Transverse colon (tissue), 4 donors: ENCODE results near the gene PPP4C. TPM values are rescaled to one million over a fixed set of nuclear protein-coding genes. Genes with fewer than 3 reads are reported as not detected.
A peak's percentile ranks its signal among the peaks of the same experiment; 100 is the strongest.

ENCODE experiments used
- DNase-seq: peaks from one replicate; pipeline ENCODE4 v3.0.0-alpha.2; 2019
- H3K27ac ChIP-seq, 4 donors: fragments of 200-600 bp; sonication (generic); 2 replicates each; pipeline ENCODE4 v1.5.1; 2016 to 2018; ENCODE audit warnings: inconsistent platforms in 4 of 4
- H3K27me3 ChIP-seq: fragments of 200-600 bp; sonication (generic); 2 replicates; pipeline ENCODE4 v1.5.1; 2017; ENCODE audit warnings: inconsistent platforms
- H3K36me3 ChIP-seq, 4 donors: fragments of 200-600 bp; sonication (generic); 2 replicates each; pipeline ENCODE4 v1.5.1; 2017 to 2019; ENCODE audit warnings: inconsistent platforms in 4 of 4
- H3K4me1 ChIP-seq, 4 donors: fragments of 200-600 bp; sonication (generic); 2 replicates each; pipeline ENCODE4 v1.5.1; 2017 to 2020; ENCODE audit warnings: inconsistent platforms in 4 of 4
- H3K4me3 ChIP-seq, 4 donors: fragments of 200-600 bp; sonication (generic); 1 replicate in 1 of 4; 2 replicates in 3 of 4; pipeline versions ENCODE4 v1.5.1 to v1.6.1; 2017 to 2019; ENCODE audit warnings: inconsistent platforms in 4 of 4
- H3K9me3 ChIP-seq, 2 donors: fragments of 200-600 bp; sonication (generic); 2 replicates each; pipeline ENCODE4 v1.5.1; 2017 to 2019; ENCODE audit warnings: inconsistent platforms in 2 of 2
- CTCF ChIP-seq, 5 experiments: fragments of 200-600 bp in 3 of 5; fragments of 450-650 bp in 2 of 5; sonication (generic) in 3 of 5; IDR thresholded peaks; 1 replicate in 2 of 5; 2 replicates in 3 of 5; pipeline ENCODE4 v1.5.1; 2016 to 2017; ENCODE audit warnings: antibody characterized with exemption in 5 of 5, inconsistent platforms in 3 of 5, mild to moderate bottlenecking in 2 of 5, moderate library complexity in 1 of 5
- EP300 ChIP-seq: sonication (generic); formaldehyde crosslinking; IDR thresholded peaks from one replicate; pipeline ENCODE4 v1.6.1; 2017; ENCODE audit warnings: antibody characterized with exemption, low read depth
- POLR2A ChIP-seq: fragments of 450-650 bp; IDR thresholded peaks from one replicate; pipeline ENCODE4 v1.6.1; 2016; ENCODE audit warnings: antibody characterized with exemption, mild to moderate bottlenecking, moderate library complexity
- POLR2AphosphoS5 ChIP-seq, 3 donors: sonication (generic); formaldehyde crosslinking; IDR thresholded peaks; one replicate each; pipeline ENCODE4 v1.6.1; 2016; ENCODE audit warnings: antibody characterized with exemption in 3 of 3
- WGBS, 2 donors: methylation state at CpG; one replicate each; pipeline ENCODE4 v1.1.5; 2018; ENCODE audit warnings: low coverage in 1 of 2; 5-methylcytosine and 5-hydroxymethylcytosine counted together
- in situ Hi-C, 4 donors: fragments of 200-750 bp; cut with MboI; loops; one replicate each; pipeline versions ENCODE4 v1.15.0 to v1.15.1; 2017; ENCODE audit warnings: low sequenced_read_pairs in 3 of 4, low pct_ligation_motif_present in 1 of 4, low pct_unique_long_range_greater_than_20kb in 1 of 4
- intact Hi-C: fragments of 100-400 bp; cut with DNase I; formaldehyde crosslinking; loops from one replicate; pipeline ENCODE4 v1.15.1; 2023; ENCODE audit warnings: low total_unique reads
- total RNA-seq, 4 donors: library from RNA; depleted of rRNA; stranded (reverse); fragments of >200 nt; gene quantifications; one replicate each; pipeline ENCODE4 v1.1.0, GENCODE V29; 2016

Gene PPP4C
- total RNA-seq, 4 donors from 2014 or later = 17.7 to 92.3 (median 74.3) TPM

- H3K27me3 ChIP-seq = peaks cover 34% of the 10 kb centered on the region
- H3K27ac ChIP-seq = no peak overlapping the region
- 14 to 19% methylated on average over 4 to 5 of the region's 5 CpGs for WGBS, 2 donors
- no peaks in the 10 kb centered on the region for H3K36me3 ChIP-seq
- no peaks in the 10 kb centered on the region for H3K4me1 ChIP-seq
- no peak overlapping the region for H3K4me3 ChIP-seq
- TF ChIP-seq POLR2A = no peak
- TF ChIP-seq POLR2AphosphoS5 (IDR thresholded peaks at IDR 0.05) = no peak
- TF ChIP-seq CTCF (IDR thresholded peaks at IDR 0.05) = peak in 3 of 5 experiments; percentile 31 to 48 (median 36)
- no peak for DNase-seq
- in situ Hi-C loops (loop anchor here in 1 of 4 donors (25.0 kb wide), 1 partner anchor 155 kb away; the partner anchor contains the start of gene SEZ6L2), intact Hi-C loops (no loop called here)
- no peaks in the 10 kb centered on the region for H3K9me3 ChIP-seq
These were observed 34.0 kb upstream of the PPP4C start for GRCh38 chr16:30041841-30042240.

GRCh38 chr16:30046178-30046577 is 29.6 kb upstream of the PPP4C start:
- H3K4me3 ChIP-seq = no peak overlapping the region
- H3K4me1 ChIP-seq = no peaks in the 10 kb centered on the region
- no peak for TF ChIP-seq POLR2A
- TF ChIP-seq EP300 = no peak
- TF ChIP-seq POLR2AphosphoS5 (IDR thresholded peaks at IDR 0.05) = no peak
- TF ChIP-seq CTCF (IDR thresholded peaks at IDR 0.05) = no peak
- H3K27ac ChIP-seq = no peak overlapping the region
- no peaks in the 10 kb centered on the region for H3K9me3 ChIP-seq
- intact Hi-C loops (no loop called here), in situ Hi-C loops (loop anchor here in 1 of 4 donors (25.0 kb wide), 1 partner anchor 159 kb away; the partner anchor contains the start of gene SEZ6L2)
- DNase-seq = no peak
- peaks cover 21% of the 10 kb centered on the region for H3K27me3 ChIP-seq
- H3K36me3 ChIP-seq = no peaks in the 10 kb centered on the region
- WGBS, 2 donors = 60 to 78% methylated on average over 1 to 8 of the region's 8 CpGs

GRCh38 chr16:30046588-30046987 is 29.2 kb upstream of the PPP4C start:
- H3K27ac ChIP-seq = no peak overlapping the region
- H3K9me3 ChIP-seq = no peaks in the 10 kb centered on the region
- no peak for DNase-seq
- H3K27me3 ChIP-seq = peaks cover 21% of the 10 kb centered on the region
- in situ Hi-C loops (loop anchor here in 1 of 4 donors (25.0 kb wide), 1 partner anchor 159 kb away; the partner anchor contains the start of gene SEZ6L2), intact Hi-C loops (no loop called here)
- TF ChIP-seq POLR2AphosphoS5 (IDR thresholded peaks at IDR 0.05) (no peak), EP300 (no peak), CTCF (IDR thresholded peaks at IDR 0.05) (no peak), POLR2A (no peak)
- 96% methylated on average over 1 of the region's 1 CpG; no CpG with 5 or more reads in 1 of the 2 donors for WGBS, 2 donors
- no peaks in the 10 kb centered on the region for H3K4me1 ChIP-seq
- no peak overlapping the region for H3K4me3 ChIP-seq
- no peaks in the 10 kb centered on the region for H3K36me3 ChIP-seq

- in situ Hi-C loops = loop anchor here in 1 of 4 donors (25.0 kb wide), 1 partner anchor 163 kb away; the partner anchor contains the start of gene SEZ6L2
- intact Hi-C loops = no loop called here
- Histone ChIP-seq H3K27me3 (no peaks in the 10 kb centered on the region), H3K9me3 (no peaks in the 10 kb centered on the region), H3K36me3 (no peaks in the 10 kb centered on the region), H3K27ac (no peak overlapping the region), H3K4me1 (peaks cover 4 to 15% (median 13%) of the 10 kb centered on the region in 4 donors), H3K4me3 (no peak overlapping the region)
- DNase-seq = no peak
- whole genome bisulfite sequencing, 2 donors = 92% methylated on average over 5 to 8 of the region's 8 CpGs
- TF ChIP-seq CTCF (IDR thresholded peaks at IDR 0.05) (no peak), POLR2AphosphoS5 (IDR thresholded peaks at IDR 0.05) (no peak), EP300 (no peak), POLR2A (no peak)
These were observed 25.9 kb upstream of the PPP4C start for GRCh38 chr16:30049871-30050270.
